Trophoblast cell (in vitro differentiated cells and primary cell): ENCODE results near the gene TMEM45A.

Experiments used
- DNase-seq, 2 donors: peaks; one replicate each; pipeline ENCODE4 v3.0.0-alpha.2; 2016
- H2AFZ ChIP-seq: 2 replicates; pipeline ENCODE4 v1.6.1; 2013; ENCODE audit warnings: low read length, moderate library complexity, mild to moderate bottlenecking; ENCODE audit not compliant: insufficient read depth, poor library complexity
- H2AK5ac ChIP-seq: 2 replicates; pipeline ENCODE4 v1.6.1; 2013; ENCODE audit warnings: mild to moderate bottlenecking, low read length
- H2BK120ac ChIP-seq: 2 replicates; pipeline ENCODE4 v1.6.1; 2013; ENCODE audit warnings: low read length, mild to moderate bottlenecking, moderate library complexity; ENCODE audit not compliant: insufficient read depth, poor library complexity
- H2BK12ac ChIP-seq: 2 replicates; pipeline ENCODE4 v1.6.1; 2013; ENCODE audit warnings: mild to moderate bottlenecking, low read length, moderate library complexity
- H2BK5ac ChIP-seq: 2 replicates; pipeline ENCODE4 v1.6.1; 2013; ENCODE audit warnings: low read length, low read depth, moderate library complexity, mild to moderate bottlenecking; ENCODE audit not compliant: poor library complexity
- H3K14ac ChIP-seq: 2 replicates; pipeline ENCODE4 v1.6.1; 2013; ENCODE audit warnings: mild to moderate bottlenecking, low read length
- H3K18ac ChIP-seq: 2 replicates; pipeline ENCODE4 v1.6.1; 2013; ENCODE audit warnings: mild to moderate bottlenecking, low read length
- H3K23ac ChIP-seq: 2 replicates; pipeline ENCODE4 v1.6.1; 2013; ENCODE audit warnings: low read length
- H3K27ac ChIP-seq: 2 replicates; pipeline ENCODE4 v1.5.1; 2013; ENCODE audit warnings: low read depth, mild to moderate bottlenecking, inconsistent platforms, low read length, moderate library complexity
- H3K27me3 ChIP-seq: 2 replicates; pipeline ENCODE4 v1.6.1; 2013; ENCODE audit warnings: inconsistent platforms, mild to moderate bottlenecking, low read length, moderate library complexity; ENCODE audit not compliant: insufficient read depth
- H3K36me3 ChIP-seq, 2 experiments: 1 replicate in 1 of 2; 2 replicates in 1 of 2; pipeline ENCODE4 v1.6.1; 2013; ENCODE audit warnings: low read length in 2 of 2, mild to moderate bottlenecking in 2 of 2, moderate library complexity in 1 of 2; ENCODE audit not compliant: insufficient read depth in 2 of 2, control insufficient read depth in 1 of 2
- H3K4ac ChIP-seq: 2 replicates; pipeline ENCODE4 v1.6.1; 2013; ENCODE audit warnings: low read depth, mild to moderate bottlenecking, low read length, moderate library complexity
- H3K4me1 ChIP-seq, 2 experiments: 1 replicate in 1 of 2; 2 replicates in 1 of 2; pipeline ENCODE4 v1.6.1; 2013; ENCODE audit warnings: low read length in 2 of 2, mild to moderate bottlenecking in 2 of 2, moderate library complexity in 1 of 2; ENCODE audit not compliant: insufficient read depth in 2 of 2, control insufficient read depth in 1 of 2
- H3K4me2 ChIP-seq: 2 replicates; pipeline ENCODE4 v1.6.1; 2013; ENCODE audit warnings: inconsistent platforms, mild to moderate bottlenecking, low read length, moderate library complexity
- H3K4me3 ChIP-seq: 2 replicates; pipeline ENCODE4 v1.5.1; 2013; ENCODE audit warnings: mild to moderate bottlenecking, low read depth, low read length, inconsistent platforms
- H3K79me1 ChIP-seq: one replicate; pipeline ENCODE4 v1.6.1; 2013; ENCODE audit warnings: low read length
- H3K79me2 ChIP-seq: 2 replicates; pipeline ENCODE4 v1.6.1; 2013; ENCODE audit warnings: low read length, mild to moderate bottlenecking; ENCODE audit not compliant: control insufficient read depth, insufficient read depth, poor library complexity
- H3K9ac ChIP-seq: 2 replicates; pipeline ENCODE4 v1.6.1; 2013; ENCODE audit warnings: mild to moderate bottlenecking, low read length
- H3K9me3 ChIP-seq: 2 replicates; pipeline ENCODE4 v1.6.1; 2013; ENCODE audit warnings: low read depth, mild to moderate bottlenecking, control low read depth, inconsistent platforms, low read length; ENCODE audit not compliant: insufficient read depth
- H4K12ac ChIP-seq: 2 replicates; pipeline ENCODE4 v1.6.1; 2013; ENCODE audit warnings: low read depth, mild to moderate bottlenecking, low read length, moderate library complexity
- H4K8ac ChIP-seq: 2 replicates; pipeline ENCODE4 v1.6.1; 2013; ENCODE audit warnings: low read depth, mild to moderate bottlenecking, low read length, moderate library complexity
- H4K91ac ChIP-seq: one replicate; pipeline ENCODE4 v1.6.1; 2013; ENCODE audit warnings: low read depth, mild to moderate bottlenecking, low read length, moderate library complexity
- WGBS: extraction: QIAGEN DNeasy Blood & Tissue Kit; methylation state at CpG from one replicate; pipeline ENCODE4 v1.1.7; 2013; ENCODE audit warnings: missing lambda C conversion rate; ENCODE audit not compliant: insufficient read length, insufficient coverage; ENCODE audit errors: extremely low coverage; 5-methylcytosine and 5-hydroxymethylcytosine counted together

Gene TMEM45A

DNA sequence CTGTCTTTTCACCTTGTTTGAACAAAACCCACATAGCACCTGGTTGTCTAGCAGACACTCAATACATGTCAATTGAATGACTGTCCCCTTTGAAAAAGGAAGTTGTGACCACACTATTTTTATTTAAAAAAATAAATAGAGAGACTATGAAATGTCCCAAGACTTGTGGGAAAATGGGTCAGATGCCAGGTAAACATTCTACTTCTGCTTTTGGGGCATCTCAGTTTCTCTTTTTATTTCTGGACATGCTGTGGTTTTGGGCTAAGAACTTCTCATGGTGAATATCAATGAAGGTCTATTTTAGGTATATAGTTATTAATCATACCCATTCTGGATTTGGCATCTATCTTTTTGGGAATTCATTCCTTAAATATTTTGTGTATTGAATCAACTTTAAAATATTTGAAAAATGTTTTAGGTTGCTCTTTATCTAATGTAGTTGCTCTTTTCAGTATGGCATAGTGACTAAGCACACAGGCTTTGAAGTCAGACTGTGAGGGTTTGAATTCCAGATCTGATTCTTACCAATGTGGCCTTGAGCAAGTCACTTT is 4.4 kb downstream of the TMEM45A start:
- peaks cover 0 to 3% of the 10 kb centered on the region in 2 experiments for H3K4me1 ChIP-seq
- no peak overlapping the region for H3K23ac ChIP-seq
- no peak overlapping the region for H4K91ac ChIP-seq
- H2BK120ac ChIP-seq = no peak overlapping the region
- no peak overlapping the region for H3K4ac ChIP-seq
- no peak overlapping the region for H2BK12ac ChIP-seq
- H2BK5ac ChIP-seq = no peak overlapping the region
- no peak overlapping the region for H4K8ac ChIP-seq
- no peak overlapping the region for H3K14ac ChIP-seq
- no peak overlapping the region for H3K18ac ChIP-seq
- H4K12ac ChIP-seq = no peak overlapping the region
- H3K4me3 ChIP-seq = no peak overlapping the region
- H3K9ac ChIP-seq = no peak overlapping the region
- no peaks in the 10 kb centered on the region for H3K79me2 ChIP-seq
- no peak overlapping the region for H3K27ac ChIP-seq
- DNase-seq = peak in 1 of 2 donors; percentile 57
- H3K9me3 ChIP-seq = no peaks in the 10 kb centered on the region
- no peaks in the 10 kb centered on the region for H3K27me3 ChIP-seq
- H2AFZ ChIP-seq = no peak overlapping the region
- no peaks in the 10 kb centered on the region for H3K36me3 ChIP-seq
- no peak overlapping the region for H2AK5ac ChIP-seq
- H3K4me2 ChIP-seq = no peak overlapping the region
- no peaks in the 10 kb centered on the region for H3K79me1 ChIP-seq

DNA sequence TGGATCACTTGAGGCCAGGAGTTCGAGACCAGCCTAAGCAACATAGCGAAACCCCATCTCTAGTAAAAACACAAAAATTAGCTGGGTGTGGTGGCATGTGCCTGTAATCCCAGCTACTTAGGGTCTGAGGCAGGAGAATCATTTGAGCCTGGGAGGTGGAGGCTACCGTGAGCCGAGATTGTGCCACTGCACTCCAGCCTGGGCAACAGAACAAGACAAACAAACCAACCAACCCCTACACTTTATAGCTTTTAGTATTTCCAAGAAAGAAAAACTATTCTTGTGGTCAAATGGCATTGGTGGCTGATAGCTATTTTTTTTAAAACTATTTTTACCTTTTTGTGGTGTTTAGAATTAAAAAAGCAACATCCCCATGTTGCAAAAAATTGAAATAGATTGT is 7.2 kb downstream of the TMEM45A start:
- peak overlapping the region; percentile 39 for H4K91ac ChIP-seq
- H4K12ac ChIP-seq = no peak overlapping the region
- no peak overlapping the region for H2AFZ ChIP-seq
- no peak overlapping the region for H2BK12ac ChIP-seq
- no peak overlapping the region for H3K27ac ChIP-seq
- DNase-seq = no peak
- no peaks in the 10 kb centered on the region for H3K79me2 ChIP-seq
- no peaks in the 10 kb centered on the region for H3K9me3 ChIP-seq
- H2BK120ac ChIP-seq = no peak overlapping the region
- H3K9ac ChIP-seq = no peak overlapping the region
- H2BK5ac ChIP-seq = no peak overlapping the region
- H3K4me3 ChIP-seq = no peak overlapping the region
- no peak overlapping the region for H2AK5ac ChIP-seq
- WGBS = no CpG with 5 or more reads among the region's 4 CpGs
- no peaks in the 10 kb centered on the region for H3K79me1 ChIP-seq
- no peak overlapping the region for H3K4ac ChIP-seq
- no peak overlapping the region for H3K4me2 ChIP-seq
- H3K23ac ChIP-seq = no peak overlapping the region
- H3K14ac ChIP-seq = no peak overlapping the region
- H3K27me3 ChIP-seq = no peaks in the 10 kb centered on the region
- no peaks in the 10 kb centered on the region for H3K36me3 ChIP-seq
- peaks cover 0 to 3% of the 10 kb centered on the region in 2 experiments for H3K4me1 ChIP-seq
- H4K8ac ChIP-seq = no peak overlapping the region
- H3K18ac ChIP-seq = no peak overlapping the region

DNA sequence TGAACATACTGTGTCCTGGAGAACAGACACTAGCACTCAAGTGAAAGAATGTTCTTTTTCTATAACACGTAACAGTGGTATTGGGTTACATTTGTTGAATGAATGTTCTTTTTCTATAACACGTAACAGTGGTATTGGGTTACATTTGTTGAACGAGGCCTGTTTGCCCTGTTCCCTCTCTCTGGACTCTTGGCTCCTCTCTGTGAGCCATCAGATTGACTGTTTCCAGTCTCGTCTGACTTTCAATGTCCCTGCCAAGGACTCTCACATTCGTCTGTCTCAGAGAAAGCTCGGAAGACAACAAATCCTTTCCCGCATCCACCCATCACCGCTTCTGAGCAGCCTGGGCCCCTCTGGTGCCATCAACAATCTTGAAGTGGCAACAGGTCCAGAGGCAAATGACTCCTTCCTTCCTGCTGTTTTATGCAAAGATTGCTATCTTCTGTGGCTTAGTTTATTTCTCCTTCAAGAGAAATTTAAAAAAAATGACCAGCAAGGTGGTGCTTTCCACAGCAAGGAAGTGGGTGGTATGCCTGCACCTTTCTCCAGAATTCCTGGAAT is 8.0 kb downstream of the TMEM45A start:
- H3K18ac ChIP-seq = no peak overlapping the region
- H3K4me3 ChIP-seq = no peak overlapping the region
- no peak overlapping the region for H3K14ac ChIP-seq
- no peaks in the 10 kb centered on the region for H3K36me3 ChIP-seq
- no peak overlapping the region for H3K9ac ChIP-seq
- DNase-seq = no peak
- H3K23ac ChIP-seq = no peak overlapping the region
- H2BK5ac ChIP-seq = no peak overlapping the region
- no peak overlapping the region for H2AK5ac ChIP-seq
- H3K27ac ChIP-seq = peak overlapping the region; percentile 23
- no peaks in the 10 kb centered on the region for H3K27me3 ChIP-seq
- H4K8ac ChIP-seq = no peak overlapping the region
- H3K9me3 ChIP-seq = no peaks in the 10 kb centered on the region
- H2AFZ ChIP-seq = no peak overlapping the region
- H3K4me2 ChIP-seq = no peak overlapping the region
- no peak overlapping the region for H4K91ac ChIP-seq
- H3K4me1 ChIP-seq = peaks cover 0 to 3% of the 10 kb centered on the region in 2 experiments
- H3K79me1 ChIP-seq = no peaks in the 10 kb centered on the region
- peak overlapping the region; percentile 6 for H2BK12ac ChIP-seq
- H4K12ac ChIP-seq = no peak overlapping the region
- H2BK120ac ChIP-seq = no peak overlapping the region
- no CpG with 5 or more reads among the region's 8 CpGs for WGBS
- no peaks in the 10 kb centered on the region for H3K79me2 ChIP-seq
- H3K4ac ChIP-seq = no peak overlapping the region

DNA sequence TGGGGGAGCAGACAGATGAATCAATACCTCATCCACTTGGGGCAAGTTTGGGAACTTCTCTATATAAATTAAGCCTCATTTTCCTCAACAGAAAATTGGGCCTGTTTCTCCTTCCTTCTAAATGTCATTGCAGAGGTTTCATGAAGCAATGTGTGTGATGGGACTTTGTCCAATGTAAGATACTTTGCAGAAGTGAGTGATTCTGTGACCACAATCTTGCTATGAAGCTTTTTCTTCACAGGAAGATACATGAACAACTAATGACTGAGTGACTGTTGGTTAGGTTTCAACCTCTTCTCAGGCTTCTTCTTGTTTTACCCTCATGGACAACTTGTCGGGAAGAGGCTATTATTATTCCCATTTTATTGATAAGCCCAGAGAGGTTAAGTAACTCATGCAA is 11.0 kb downstream of the TMEM45A start:
- H3K79me2 ChIP-seq = no peaks in the 10 kb centered on the region
- no peak overlapping the region for H2BK12ac ChIP-seq
- H3K4me1 ChIP-seq = peaks cover 0 to 3% of the 10 kb centered on the region in 2 experiments
- H3K9ac ChIP-seq = no peak overlapping the region
- H3K27ac ChIP-seq = no peak overlapping the region
- no peak overlapping the region for H4K8ac ChIP-seq
- H3K4ac ChIP-seq = no peak overlapping the region
- H2BK120ac ChIP-seq = no peak overlapping the region
- no peak overlapping the region for H3K18ac ChIP-seq
- no peak overlapping the region for H2AK5ac ChIP-seq
- no peak overlapping the region for H3K4me3 ChIP-seq
- no peak overlapping the region for H4K12ac ChIP-seq
- H3K23ac ChIP-seq = no peak overlapping the region
- no peak overlapping the region for H4K91ac ChIP-seq
- no peak for DNase-seq
- no peak overlapping the region for H3K4me2 ChIP-seq
- H3K36me3 ChIP-seq = no peaks in the 10 kb centered on the region
- H3K14ac ChIP-seq = no peak overlapping the region
- H3K27me3 ChIP-seq = no peaks in the 10 kb centered on the region
- no peak overlapping the region for H2AFZ ChIP-seq
- WGBS = no CpG with 5 or more reads among the region's 1 CpG
- H3K9me3 ChIP-seq = no peaks in the 10 kb centered on the region
- no peak overlapping the region for H2BK5ac ChIP-seq
- H3K79me1 ChIP-seq = no peaks in the 10 kb centered on the region
